Measurements from ENCODE around the gene ATXN7.

DNA sequence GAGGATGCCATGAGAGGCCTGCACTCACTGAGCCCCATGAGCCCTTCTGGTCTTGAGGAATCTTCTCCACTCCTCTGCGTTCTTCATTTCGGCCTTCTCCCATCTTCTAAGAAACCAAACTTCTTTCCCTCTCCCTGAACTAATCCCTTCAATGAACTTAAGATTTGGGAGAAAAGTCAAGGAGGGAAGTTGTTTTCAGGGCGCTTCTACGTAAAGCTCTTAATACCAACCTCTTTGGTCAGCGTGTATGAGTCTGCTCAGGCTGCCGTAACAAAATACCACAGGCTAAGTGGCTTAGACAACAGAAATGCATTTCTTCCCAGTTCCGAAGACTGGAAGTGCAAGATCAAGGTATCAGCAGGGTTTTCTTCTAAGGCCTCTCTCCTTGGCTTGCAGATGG lies 173.4 kb downstream of the ATXN7 start:
- no peak for TF ChIP-seq POLR2A (IDR thresholded peaks at IDR 0.05)
- TF ChIP-seq, protein P1, sequence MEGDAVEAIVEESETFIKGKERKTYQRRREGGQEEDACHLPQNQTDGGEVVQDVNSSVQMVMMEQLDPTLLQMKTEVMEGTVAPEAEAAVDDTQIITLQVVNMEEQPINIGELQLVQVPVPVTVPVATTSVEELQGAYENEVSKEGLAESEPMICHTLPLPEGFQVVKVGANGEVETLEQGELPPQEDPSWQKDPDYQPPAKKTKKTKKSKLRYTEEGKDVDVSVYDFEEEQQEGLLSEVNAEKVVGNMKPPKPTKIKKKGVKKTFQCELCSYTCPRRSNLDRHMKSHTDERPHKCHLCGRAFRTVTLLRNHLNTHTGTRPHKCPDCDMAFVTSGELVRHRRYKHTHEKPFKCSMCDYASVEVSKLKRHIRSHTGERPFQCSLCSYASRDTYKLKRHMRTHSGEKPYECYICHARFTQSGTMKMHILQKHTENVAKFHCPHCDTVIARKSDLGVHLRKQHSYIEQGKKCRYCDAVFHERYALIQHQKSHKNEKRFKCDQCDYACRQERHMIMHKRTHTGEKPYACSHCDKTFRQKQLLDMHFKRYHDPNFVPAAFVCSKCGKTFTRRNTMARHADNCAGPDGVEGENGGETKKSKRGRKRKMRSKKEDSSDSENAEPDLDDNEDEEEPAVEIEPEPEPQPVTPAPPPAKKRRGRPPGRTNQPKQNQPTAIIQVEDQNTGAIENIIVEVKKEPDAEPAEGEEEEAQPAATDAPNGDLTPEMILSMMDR (IDR thresholded peaks at IDR 0.05): no peak
